Measurements from ENCODE around the gene CHD8. TPM values are rescaled to one million over a fixed set of nuclear protein-coding genes. Genes with fewer than 3 reads are reported as not detected.

Gene CHD8
- total RNA-seq, 2 donors from 2014 or later = 31.9 to 39.1 TPM

DNA sequence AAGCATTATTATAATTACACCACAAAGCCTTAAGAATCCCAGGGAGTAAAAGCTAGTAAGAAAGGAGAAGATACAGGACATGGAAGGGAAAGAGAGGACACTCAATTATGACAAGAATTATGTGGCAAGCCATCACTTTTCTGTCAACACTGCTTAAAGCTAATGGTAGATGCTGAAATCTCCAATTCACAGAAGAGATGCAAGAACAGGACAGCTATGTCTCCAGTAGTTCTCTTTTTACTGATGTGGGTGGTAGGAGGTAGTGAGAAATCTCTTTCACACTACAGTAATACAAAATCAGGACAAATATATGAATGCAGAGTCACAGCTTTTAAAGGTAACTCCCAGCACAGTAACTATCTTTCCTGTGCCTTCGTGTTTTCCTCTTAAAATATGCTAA, 29.2 kb downstream of the CHD8 start:
- Histone ChIP-seq H3K9me3 (no peaks in the 10 kb centered on the region), H3K27ac (no peak overlapping the region), H3K4me1 (peaks cover 0 to 6% of the 10 kb centered on the region in 2 donors), H3K4me3 (no peak overlapping the region), H3K27me3 (no peaks in the 10 kb centered on the region), H3K36me3 (peaks cover 94% of the 10 kb centered on the region)
- TF ChIP-seq, protein P1, sequence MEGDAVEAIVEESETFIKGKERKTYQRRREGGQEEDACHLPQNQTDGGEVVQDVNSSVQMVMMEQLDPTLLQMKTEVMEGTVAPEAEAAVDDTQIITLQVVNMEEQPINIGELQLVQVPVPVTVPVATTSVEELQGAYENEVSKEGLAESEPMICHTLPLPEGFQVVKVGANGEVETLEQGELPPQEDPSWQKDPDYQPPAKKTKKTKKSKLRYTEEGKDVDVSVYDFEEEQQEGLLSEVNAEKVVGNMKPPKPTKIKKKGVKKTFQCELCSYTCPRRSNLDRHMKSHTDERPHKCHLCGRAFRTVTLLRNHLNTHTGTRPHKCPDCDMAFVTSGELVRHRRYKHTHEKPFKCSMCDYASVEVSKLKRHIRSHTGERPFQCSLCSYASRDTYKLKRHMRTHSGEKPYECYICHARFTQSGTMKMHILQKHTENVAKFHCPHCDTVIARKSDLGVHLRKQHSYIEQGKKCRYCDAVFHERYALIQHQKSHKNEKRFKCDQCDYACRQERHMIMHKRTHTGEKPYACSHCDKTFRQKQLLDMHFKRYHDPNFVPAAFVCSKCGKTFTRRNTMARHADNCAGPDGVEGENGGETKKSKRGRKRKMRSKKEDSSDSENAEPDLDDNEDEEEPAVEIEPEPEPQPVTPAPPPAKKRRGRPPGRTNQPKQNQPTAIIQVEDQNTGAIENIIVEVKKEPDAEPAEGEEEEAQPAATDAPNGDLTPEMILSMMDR (IDR thresholded peaks at IDR 0.05) = no peak
- no peak for DNase-seq (ENCODE audit: low spot score)

DNA sequence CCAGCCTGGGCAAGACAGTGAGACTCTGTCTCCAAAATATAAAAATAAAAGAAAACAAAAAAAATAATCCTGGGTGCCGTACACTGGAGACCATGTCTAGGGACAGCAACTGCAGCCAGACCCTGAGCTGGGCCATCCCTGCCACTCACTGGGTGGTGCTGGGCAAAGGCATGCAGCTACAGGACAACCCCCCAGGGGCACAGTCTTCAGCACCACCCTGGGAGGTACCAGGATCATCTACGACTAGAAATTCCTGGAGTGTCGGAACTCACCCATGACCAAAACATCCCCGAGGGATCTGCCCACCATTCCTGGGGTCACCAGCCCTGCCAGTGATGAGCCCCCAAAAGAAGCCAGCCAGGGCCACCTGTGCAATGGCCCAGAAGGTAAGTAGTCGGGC, 36.4 kb downstream of the CHD8 start:
- DNase-seq (ENCODE audit: low spot score) = no peak
- TF ChIP-seq, protein P1 (IDR thresholded peaks at IDR 0.05) = no peak
- Histone ChIP-seq H3K9me3 (no peaks in the 10 kb centered on the region), H3K27ac (no peak overlapping the region), H3K4me1 (no peaks in the 10 kb centered on the region), H3K27me3 (no peaks in the 10 kb centered on the region), H3K36me3 (peaks cover 71% of the 10 kb centered on the region), H3K4me3 (no peak overlapping the region)

DNA sequence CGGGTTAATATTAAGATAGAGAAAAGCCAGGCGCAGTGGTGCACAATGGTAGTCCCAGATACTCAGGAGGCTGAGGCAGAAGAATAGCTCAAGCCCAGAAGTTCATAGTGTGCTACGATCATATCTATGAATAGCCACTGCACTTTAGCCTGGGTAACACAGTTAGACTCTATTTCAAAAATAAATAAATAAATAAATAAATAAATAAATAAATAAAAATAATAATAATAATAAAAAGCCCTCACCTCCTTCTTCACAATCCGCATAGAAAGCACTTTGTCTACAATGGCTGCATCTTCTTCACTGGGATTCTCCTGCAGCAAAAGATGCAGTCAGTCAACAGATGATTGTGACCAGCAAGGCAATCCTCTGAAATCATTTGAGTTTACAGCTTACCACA, 40.6 kb downstream of the CHD8 start:
- Histone ChIP-seq H3K9me3 (no peaks in the 10 kb centered on the region), H3K4me1 (no peaks in the 10 kb centered on the region), H3K27me3 (no peaks in the 10 kb centered on the region), H3K27ac (no peak overlapping the region), H3K4me3 (no peak overlapping the region), H3K36me3 (peaks cover 71% of the 10 kb centered on the region)
- TF ChIP-seq, protein P1 (IDR thresholded peaks at IDR 0.05) = no peak
- no peak for DNase-seq (ENCODE audit: low spot score)

DNA sequence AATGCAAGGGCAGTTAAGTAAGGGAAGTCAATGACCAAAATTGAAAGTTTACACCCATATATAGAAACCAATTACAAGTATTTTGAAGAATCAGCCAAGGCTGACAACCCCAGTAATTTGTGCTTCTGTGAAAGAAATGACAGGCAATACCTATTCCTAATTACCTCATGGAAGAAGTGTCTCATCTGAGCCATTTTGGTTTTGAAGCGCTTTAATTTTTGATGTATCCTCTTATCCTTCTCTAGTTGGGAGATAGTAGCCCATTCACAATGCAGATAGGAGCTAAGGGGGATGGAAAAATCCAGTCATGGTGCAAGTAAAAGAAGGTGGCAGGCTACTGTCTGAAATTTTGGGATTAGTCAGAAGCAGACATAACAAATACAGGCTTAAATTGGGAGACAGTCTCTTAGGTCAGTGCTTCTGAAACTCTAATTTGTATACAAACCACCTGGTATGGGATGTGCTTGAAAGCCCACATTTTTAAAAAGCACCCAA, 41.7 kb downstream of the CHD8 start:
- no peak overlapping the region for H3K27ac ChIP-seq
- TF ChIP-seq, protein P1 (IDR thresholded peaks at IDR 0.05) = no peak
- H3K36me3 ChIP-seq = peaks cover 73% of the 10 kb centered on the region
- no peaks in the 10 kb centered on the region for H3K4me1 ChIP-seq
- H3K27me3 ChIP-seq = no peaks in the 10 kb centered on the region
- no peak for DNase-seq (ENCODE audit: low spot score)
- no peaks in the 10 kb centered on the region for H3K9me3 ChIP-seq
- H3K4me3 ChIP-seq = no peak overlapping the region

DNA sequence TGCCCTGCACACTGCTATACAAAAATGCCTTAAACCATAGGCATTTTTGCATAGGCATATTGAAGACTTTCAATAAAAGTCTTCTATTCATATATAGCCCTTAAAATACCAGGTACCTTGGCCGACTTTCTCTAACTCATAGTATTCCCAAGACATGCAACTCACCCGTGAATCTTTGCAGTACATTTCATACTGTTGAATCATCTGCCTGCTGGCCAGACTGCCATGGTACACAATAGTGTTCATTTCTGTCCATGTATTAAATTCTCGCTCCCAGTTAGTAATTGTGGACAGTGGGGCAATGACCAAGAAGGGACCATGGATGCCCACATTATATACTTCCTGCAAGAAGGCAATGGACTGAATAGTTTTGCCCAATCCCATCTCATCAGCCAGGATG, 47.8 kb downstream of the CHD8 start:
- no peak overlapping the region for H3K4me3 ChIP-seq
- no peaks in the 10 kb centered on the region for H3K9me3 ChIP-seq
- H3K36me3 ChIP-seq = peaks cover 99% of the 10 kb centered on the region
- TF ChIP-seq, protein P1 (IDR thresholded peaks at IDR 0.05) = no peak
- no peaks in the 10 kb centered on the region for H3K4me1 ChIP-seq
- no peak for DNase-seq (ENCODE audit: low spot score)
- H3K27me3 ChIP-seq = no peaks in the 10 kb centered on the region
- H3K27ac ChIP-seq = no peak overlapping the region

DNA sequence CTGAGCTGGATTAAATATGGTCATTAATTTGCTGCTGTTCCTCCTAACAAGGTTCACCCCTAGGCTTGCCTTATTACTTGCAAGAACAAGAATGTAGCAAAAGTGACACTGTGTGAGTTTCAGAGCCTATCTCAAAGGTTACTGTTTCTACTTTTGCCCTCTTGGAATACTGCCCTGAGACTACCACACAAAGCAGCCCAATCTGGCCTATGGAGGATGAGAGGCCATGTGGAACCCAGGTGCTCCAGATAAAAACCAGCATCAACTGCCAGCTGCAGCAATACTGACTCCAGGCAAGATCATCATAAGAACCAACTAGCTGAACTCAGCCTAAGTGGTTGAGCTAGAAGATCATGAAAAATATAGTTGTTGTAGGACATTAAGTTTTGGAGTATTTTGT, 49.7 kb downstream of the CHD8 start:
- H3K4me3 ChIP-seq = no peak overlapping the region
- no peak for DNase-seq (ENCODE audit: low spot score)
- H3K27me3 ChIP-seq = no peaks in the 10 kb centered on the region
- peaks cover 100% of the 10 kb centered on the region for H3K36me3 ChIP-seq
- no peak overlapping the region for H3K27ac ChIP-seq
- no peaks in the 10 kb centered on the region for H3K9me3 ChIP-seq
- TF ChIP-seq, protein P1 (IDR thresholded peaks at IDR 0.05) = no peak
- no peaks in the 10 kb centered on the region for H3K4me1 ChIP-seq
